Measurements from ENCODE around the gene C19orf44.
"Not testable (repeated sequence)": the region's sequence is repeated elsewhere in the genome, so short reads cannot be mapped to it uniquely, and the experiment has no call there.

Gene C19orf44

GRCh38 chr19:16532440-16533234 lies 36.4 kb downstream of the C19orf44 start:
- peaks cover 53 to 92% of the 10 kb centered on the region in 2 donors for H3K36me3 ChIP-seq (ENCODE audit: control insufficient read depth in 1 of 2, insufficient read depth in 2 of 2, low read length in 2 of 2)
- H3K27me3 ChIP-seq (ENCODE audit: control insufficient read depth in 1 of 2, insufficient read depth in 2 of 2, low read length in 2 of 2), result no peaks in the 10 kb centered on the region
- H3K4me1 ChIP-seq (ENCODE audit: control insufficient read depth in 1 of 2, insufficient read depth in 2 of 2, low read length in 2 of 2), result no peaks in the 10 kb centered on the region
- H3K27ac ChIP-seq (ENCODE audit: low read depth, low read length), result no peak overlapping the region
- no peak overlapping the region for H3K9ac ChIP-seq (ENCODE audit: low read depth in 1 of 2, low read length in 2 of 2)
- H3K4me3 ChIP-seq (ENCODE audit: low read depth in 1 of 2, low read length in 2 of 2), result no peak overlapping the region
- H3K9me3 ChIP-seq (ENCODE audit: control insufficient read depth in 1 of 2, low read length in 2 of 2), result no peaks in the 10 kb centered on the region

DNA sequence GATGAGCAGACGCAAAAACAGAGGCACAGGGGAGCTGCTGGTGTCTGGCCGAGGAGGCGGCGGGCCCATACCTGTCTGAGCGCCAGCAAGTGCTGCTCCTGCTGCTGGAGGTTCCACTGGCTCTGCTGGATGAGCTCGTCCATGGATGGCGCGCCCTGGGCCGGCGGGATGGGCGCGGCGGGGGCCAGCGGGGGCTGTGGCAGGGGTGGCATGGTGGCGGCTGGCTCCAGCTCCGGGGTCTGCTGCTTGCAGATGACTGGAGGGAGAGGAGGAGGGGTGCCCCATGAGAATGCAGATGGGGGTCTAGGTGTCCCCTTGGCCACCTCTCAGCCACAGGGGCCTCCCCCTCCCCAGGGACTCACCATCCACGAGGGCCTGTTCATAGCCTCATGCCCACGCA lies 39.2 kb downstream of the C19orf44 start:
- Histone ChIP-seq H3K4me1 (ENCODE audit: control insufficient read depth in 1 of 2, insufficient read depth in 2 of 2, low read length in 2 of 2) (peaks cover 0 to 2% of the 10 kb centered on the region in 2 donors), H3K9me3 (ENCODE audit: control insufficient read depth in 1 of 2, low read length in 2 of 2) (no peaks in the 10 kb centered on the region), H3K4me3 (ENCODE audit: low read depth in 1 of 2, low read length in 2 of 2) (no peak overlapping the region), H3K9ac (ENCODE audit: low read depth in 1 of 2, low read length in 2 of 2) (no peak overlapping the region), H3K36me3 (ENCODE audit: control insufficient read depth in 1 of 2, insufficient read depth in 2 of 2, low read length in 2 of 2) (peaks cover 39 to 78% of the 10 kb centered on the region in 2 donors), H3K27me3 (ENCODE audit: control insufficient read depth in 1 of 2, insufficient read depth in 2 of 2, low read length in 2 of 2) (no peaks in the 10 kb centered on the region), H3K27ac (ENCODE audit: low read depth, low read length) (no peak overlapping the region)

GRCh38 chr19:16536130-16536529 lies 39.9 kb downstream of the C19orf44 start:
- Histone ChIP-seq H3K36me3 (ENCODE audit: control insufficient read depth in 1 of 2, insufficient read depth in 2 of 2, low read length in 2 of 2) (peaks cover 32 to 71% of the 10 kb centered on the region in 2 donors), H3K4me1 (ENCODE audit: control insufficient read depth in 1 of 2, insufficient read depth in 2 of 2, low read length in 2 of 2) (peaks cover 5 to 9% of the 10 kb centered on the region in 2 donors), H3K27me3 (ENCODE audit: control insufficient read depth in 1 of 2, insufficient read depth in 2 of 2, low read length in 2 of 2) (no peaks in the 10 kb centered on the region), H3K4me3 (ENCODE audit: low read depth in 1 of 2, low read length in 2 of 2) (no peak overlapping the region), H3K9ac (ENCODE audit: low read depth in 1 of 2, low read length in 2 of 2) (no peak overlapping the region), H3K9me3 (ENCODE audit: control insufficient read depth in 1 of 2, low read length in 2 of 2) (no peaks in the 10 kb centered on the region), H3K27ac (ENCODE audit: low read depth, low read length) (no peak overlapping the region)

DNA sequence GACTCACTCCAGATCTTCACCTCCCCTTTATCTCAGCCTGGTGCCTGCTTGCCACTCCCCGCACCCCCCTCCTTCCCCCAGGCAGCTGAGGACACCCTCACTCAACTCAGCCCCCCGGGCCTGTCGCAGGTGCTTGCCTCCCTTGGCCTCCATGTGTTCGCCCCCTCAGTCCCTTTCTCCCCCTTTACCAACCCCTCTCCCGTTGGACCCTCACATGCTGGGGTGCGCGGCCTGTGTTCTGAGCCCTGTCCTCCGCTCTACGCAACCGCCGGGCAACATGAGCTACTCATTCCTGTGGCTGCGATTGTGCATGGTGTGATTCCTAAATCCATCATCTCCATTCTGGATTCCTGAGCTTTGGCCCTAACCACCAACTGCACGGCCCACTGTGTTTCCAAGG lies 40.9 kb downstream of the C19orf44 start:
- Histone ChIP-seq H3K27me3 (ENCODE audit: control insufficient read depth in 1 of 2, insufficient read depth in 2 of 2, low read length in 2 of 2) (no peaks in the 10 kb centered on the region), H3K9ac (ENCODE audit: low read depth in 1 of 2, low read length in 2 of 2) (no peak overlapping the region), H3K4me3 (ENCODE audit: low read depth in 1 of 2, low read length in 2 of 2) (no peak overlapping the region), H3K9me3 (ENCODE audit: control insufficient read depth in 1 of 2, low read length in 2 of 2) (no peaks in the 10 kb centered on the region), H3K36me3 (ENCODE audit: control insufficient read depth in 1 of 2, insufficient read depth in 2 of 2, low read length in 2 of 2) (peaks cover 22 to 61% of the 10 kb centered on the region in 2 donors), H3K27ac (ENCODE audit: low read depth, low read length) (no peak overlapping the region), H3K4me1 (ENCODE audit: control insufficient read depth in 1 of 2, insufficient read depth in 2 of 2, low read length in 2 of 2) (peaks cover 9 to 16% of the 10 kb centered on the region in 2 donors)

- H3K9ac ChIP-seq (ENCODE audit: low read depth in 1 of 2, low read length in 2 of 2), result peak overlapping the region; percentile 82 to 97
- no peak overlapping the region for H3K27ac ChIP-seq (ENCODE audit: low read depth, low read length)
- H3K27me3 ChIP-seq (ENCODE audit: control insufficient read depth in 1 of 2, insufficient read depth in 2 of 2, low read length in 2 of 2), result no peaks in the 10 kb centered on the region
- no peaks in the 10 kb centered on the region for H3K9me3 ChIP-seq (ENCODE audit: control insufficient read depth in 1 of 2, low read length in 2 of 2)
- H3K4me1 ChIP-seq (ENCODE audit: control insufficient read depth in 1 of 2, insufficient read depth in 2 of 2, low read length in 2 of 2), result peaks cover 9 to 16% of the 10 kb centered on the region in 2 donors
- peaks cover 10 to 24% of the 10 kb centered on the region in 2 donors for H3K36me3 ChIP-seq (ENCODE audit: control insufficient read depth in 1 of 2, insufficient read depth in 2 of 2, low read length in 2 of 2)
- H3K4me3 ChIP-seq (ENCODE audit: low read depth in 1 of 2, low read length in 2 of 2), result peak overlapping the region; percentile 92 to 98
Observed at GRCh38 chr19:16540948-16541347, 44.8 kb downstream of the C19orf44 start.

- no peaks in the 10 kb centered on the region for H3K27me3 ChIP-seq (ENCODE audit: control insufficient read depth in 1 of 2, insufficient read depth in 2 of 2, low read length in 2 of 2)
- peak overlapping the region; percentile 92 to 98 for H3K4me3 ChIP-seq (ENCODE audit: low read depth in 1 of 2, low read length in 2 of 2)
- H3K36me3 ChIP-seq (ENCODE audit: control insufficient read depth in 1 of 2, insufficient read depth in 2 of 2, low read length in 2 of 2), result peaks cover 10 to 18% of the 10 kb centered on the region in 2 donors
- no peak overlapping the region for H3K27ac ChIP-seq (ENCODE audit: low read depth, low read length)
- H3K9me3 ChIP-seq (ENCODE audit: control insufficient read depth in 1 of 2, low read length in 2 of 2), result no peaks in the 10 kb centered on the region
- H3K9ac ChIP-seq (ENCODE audit: low read depth in 1 of 2, low read length in 2 of 2), result peak overlapping the region; percentile 82 to 97
- peaks cover 9 to 16% of the 10 kb centered on the region in 2 donors for H3K4me1 ChIP-seq (ENCODE audit: control insufficient read depth in 1 of 2, insufficient read depth in 2 of 2, low read length in 2 of 2)
Observed at GRCh38 chr19:16541526-16542044, 45.4 kb downstream of the C19orf44 start.

DNA sequence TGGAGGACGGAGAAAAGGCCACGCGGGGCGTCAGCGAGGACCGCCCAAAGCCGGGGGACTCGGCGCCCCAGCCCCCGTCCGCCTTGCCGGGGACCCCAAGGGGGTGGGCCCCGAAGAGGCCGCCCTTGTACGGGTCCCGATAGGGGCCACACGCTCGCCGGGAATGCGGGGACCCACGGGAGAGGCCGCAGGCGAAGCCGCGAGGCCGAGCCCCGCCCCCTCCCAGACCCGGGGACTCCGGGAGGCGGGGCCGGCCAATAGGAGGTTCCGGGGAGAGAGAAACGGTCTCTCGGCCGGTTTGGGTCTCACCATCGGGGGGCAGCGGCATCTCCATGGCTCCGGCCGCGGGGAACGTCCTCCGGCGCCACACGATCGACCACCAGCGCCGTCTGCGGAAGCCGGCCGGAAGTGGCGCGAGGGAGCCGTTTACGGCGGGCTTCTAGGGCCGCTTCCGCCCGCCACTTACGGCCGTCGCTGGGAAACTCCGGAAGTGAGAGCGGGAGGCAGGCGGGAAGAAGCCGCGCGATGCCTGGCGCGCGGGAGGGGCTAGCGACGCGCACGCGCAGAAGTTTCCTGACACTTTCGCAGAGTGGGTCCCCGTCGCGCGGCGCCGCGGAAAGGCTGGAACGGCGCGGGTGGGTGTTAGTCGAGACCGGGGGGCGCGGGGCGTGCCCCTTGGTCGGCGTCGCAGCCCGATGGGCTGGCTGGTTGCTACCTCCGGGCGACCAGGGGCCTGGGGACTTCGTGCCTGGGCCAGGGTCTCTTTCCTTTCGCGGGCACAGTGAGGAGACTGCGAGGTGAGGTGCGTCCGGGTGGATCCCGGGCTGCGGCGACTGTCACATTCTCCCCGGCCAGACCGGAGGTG lies 46.1 kb downstream of the C19orf44 start, which contains the start of gene CHERP:
CHERP (minus strand) TSS at position 393 of the 865 bp plus-strand sequence; CDS start at position 334, 59 bp downstream.
- Histone ChIP-seq H3K4me3 (ENCODE audit: low read depth in 1 of 2, low read length in 2 of 2) (peak within 1 kb of the TSS; percentile 92 to 98), H3K9ac (ENCODE audit: low read depth in 1 of 2, low read length in 2 of 2) (peak within 1 kb of the TSS; percentile 85 to 97), H3K27me3 (ENCODE audit: control insufficient read depth in 1 of 2, insufficient read depth in 2 of 2, low read length in 2 of 2) (no peaks in the 10 kb centered on the region), H3K4me1 (ENCODE audit: control insufficient read depth in 1 of 2, insufficient read depth in 2 of 2, low read length in 2 of 2) (peaks cover 9 to 16% of the 10 kb centered on the region in 2 donors), H3K9me3 (ENCODE audit: control insufficient read depth in 1 of 2, low read length in 2 of 2) (no peaks in the 10 kb centered on the region), H3K36me3 (ENCODE audit: control insufficient read depth in 1 of 2, insufficient read depth in 2 of 2, low read length in 2 of 2) (peaks cover 8 to 12% of the 10 kb centered on the region in 2 donors), H3K27ac (ENCODE audit: low read depth, low read length) (peak within 1 kb of the TSS; percentile 79)

GRCh38 chr19:16542910-16543472 lies 46.8 kb downstream of the C19orf44 start:
- H3K36me3 ChIP-seq (ENCODE audit: control insufficient read depth in 1 of 2, insufficient read depth in 2 of 2, low read length in 2 of 2), result peaks cover 4 to 6% of the 10 kb centered on the region in 2 donors
- H3K4me1 ChIP-seq (ENCODE audit: control insufficient read depth in 1 of 2, insufficient read depth in 2 of 2, low read length in 2 of 2), result peaks cover 9 to 16% of the 10 kb centered on the region in 2 donors
- no peaks in the 10 kb centered on the region for H3K9me3 ChIP-seq (ENCODE audit: control insufficient read depth in 1 of 2, low read length in 2 of 2)
- no peaks in the 10 kb centered on the region for H3K27me3 ChIP-seq (ENCODE audit: control insufficient read depth in 1 of 2, insufficient read depth in 2 of 2, low read length in 2 of 2)
- peak overlapping the region; percentile 92 to 98 for H3K4me3 ChIP-seq (ENCODE audit: low read depth in 1 of 2, low read length in 2 of 2)
- H3K27ac ChIP-seq (ENCODE audit: low read depth, low read length), result peak overlapping the region; percentile 79
- peak overlapping the region; percentile 85 to 97 for H3K9ac ChIP-seq (ENCODE audit: low read depth in 1 of 2, low read length in 2 of 2)

DNA sequence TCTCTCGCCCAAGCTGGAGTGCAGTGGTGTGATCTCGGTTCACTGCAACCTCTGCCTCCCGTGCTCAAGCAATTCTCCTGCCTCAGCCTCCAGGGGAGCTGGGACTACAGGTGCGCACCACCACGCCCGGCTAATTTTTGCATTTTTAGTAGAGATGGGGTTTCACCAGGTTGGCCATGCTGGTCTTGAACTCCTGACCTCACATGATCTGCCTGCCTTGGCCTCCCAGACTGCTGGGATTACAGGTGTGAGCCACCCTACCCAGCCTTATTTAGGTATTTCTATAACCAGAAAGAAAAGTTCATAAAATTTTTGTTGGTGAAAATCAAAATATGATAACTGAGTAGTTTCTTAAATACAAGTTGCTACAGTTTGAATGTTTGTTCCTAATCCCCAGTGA lies 47.5 kb downstream of the C19orf44 start:
- not testable (repeated sequence) for H3K27ac ChIP-seq (ENCODE audit: low read depth, low read length); H3K9ac ChIP-seq (ENCODE audit: low read depth in 1 of 2, low read length in 2 of 2)
- H3K4me3 ChIP-seq (ENCODE audit: low read depth in 1 of 2, low read length in 2 of 2), result peak overlapping the region in 1 of 2 donors; percentile 92

More for the DNA sequence above, 47.5 kb downstream of the C19orf44 start:
- not testable (repeated sequence) for H3K9me3 ChIP-seq (ENCODE audit: control insufficient read depth in 1 of 2, low read length in 2 of 2); H3K27me3 ChIP-seq (ENCODE audit: control insufficient read depth in 1 of 2, insufficient read depth in 2 of 2, low read length in 2 of 2); H3K36me3 ChIP-seq (ENCODE audit: control insufficient read depth in 1 of 2, insufficient read depth in 2 of 2, low read length in 2 of 2)
- peaks cover 9 to 16% of the 10 kb centered on the region in 2 donors for H3K4me1 ChIP-seq (ENCODE audit: control insufficient read depth in 1 of 2, insufficient read depth in 2 of 2, low read length in 2 of 2)
